HepG2 (cell line): ENCODE results near the gene HCRTR1. TPM values are rescaled to one million over a fixed set of nuclear protein-coding genes. Genes with fewer than 3 reads are reported as not detected.

ENCODE experiments used
- ATAC-seq: fragments of 200-7000 bp; cut with Tn5 transposase; 3 replicates; pipeline ENCODE4 v1.9.1; 2020; ENCODE audit warnings: mild to moderate bottlenecking, moderate library complexity
- BruUV-seq: library from RNA; stranded (reverse); fragments of 400-500 nt; replicated peaks from 2 replicates; lab custom pipeline; 2021; lab: Mats Ljungman, UMichigan
- CTCF ChIA-PET: fragments of 300-600 bp; formaldehyde crosslinking; extraction: SDS; loops from one replicate; lab custom pipeline; 2021; ENCODE audit warnings: low total read pairs, inconsistent platforms, low intra/inter-chr PET ratio; lab: Yijun Ruan, JAX
- POLR2A ChIA-PET: fragments of 350-600 bp; sonication (Branson Sonifier 250); formaldehyde crosslinking; loops from one replicate; lab custom pipeline; 2020; ENCODE audit warnings: antibody characterized with exemption, inconsistent platforms; lab: Yijun Ruan, JAX
- DNase-seq: peaks from one replicate; pipeline ENCODE4 v3.0.0-alpha.2; 2015; ENCODE audit warnings: low spot score
- FAIRE-seq: peaks from 3 replicates; lab custom pipeline; 2011; peaks lifted over from hg19 to GRCh38; lab: Jason Lieb, UNC
- H2AFZ ChIP-seq: one replicate; pipeline ENCODE4 v1.6.1; 2011; ENCODE audit warnings: low read length, inconsistent platforms
- H3K27ac ChIP-seq: fragments of 300-600 bp; 3 replicates; pipeline ENCODE4 v1.8.0; 2011; ENCODE audit warnings: mixed run types, mild to moderate bottlenecking, mixed read lengths, low read length, inconsistent platforms; ENCODE audit not compliant: insufficient read depth; ENCODE audit errors: extremely low read length
- H3K27me3 ChIP-seq, 2 experiments: fragments of 200-600 bp in 1 of 2; 2 replicates in 1 of 2; 3 replicates in 1 of 2; pipeline versions ENCODE4 v1.6.0 to v1.8.0; 2011; ENCODE audit warnings: low read length in 2 of 2, mild to moderate bottlenecking in 2 of 2, moderate library complexity in 2 of 2, inconsistent platforms in 1 of 2; ENCODE audit not compliant: insufficient read depth in 2 of 2, control insufficient read depth in 1 of 2
- H3K36me3 ChIP-seq, 2 experiments: fragments of 200-600 bp in 1 of 2; replicated peaks in 1 of 2; 2 replicates in 1 of 2; 3 replicates in 1 of 2; pipeline versions ENCODE4 v1.5.1 to v1.8.0; 2011; ENCODE audit warnings: low read length in 2 of 2, inconsistent platforms in 1 of 2; ENCODE audit not compliant: insufficient read depth in 2 of 2, control insufficient read depth in 1 of 2
- H3K4me1 ChIP-seq: 2 replicates; pipeline ENCODE4 v1.5.1; 2012; ENCODE audit warnings: low read length, inconsistent platforms; ENCODE audit not compliant: insufficient read depth
- H3K4me2 ChIP-seq: 2 replicates; pipeline ENCODE4 v1.6.0; 2011; ENCODE audit warnings: low read depth, low read length, inconsistent platforms
- H3K4me3 ChIP-seq, 3 experiments: fragments of 200-600 bp in 1 of 3; sonication (generic), shearing (Covaris generic) in 1 of 3; replicated peaks in 1 of 3; 2 replicates each; pipeline ENCODE4 v1.5.1; 2011 to 2016; ENCODE audit warnings: low read length in 3 of 3, inconsistent platforms in 2 of 3, low read depth in 2 of 3, mild to moderate bottlenecking in 2 of 3, control low read depth in 1 of 3, mixed read lengths in 1 of 3; ENCODE audit not compliant: insufficient read depth in 1 of 3
- H3K79me2 ChIP-seq: one replicate; pipeline ENCODE4 v1.6.1; 2011; ENCODE audit warnings: low read length, inconsistent platforms; ENCODE audit not compliant: insufficient read depth
- H3K9ac ChIP-seq: 2 replicates; pipeline ENCODE4 v1.6.0; 2011; ENCODE audit warnings: mild to moderate bottlenecking, low read depth, low read length, inconsistent platforms; ENCODE audit not compliant: insufficient read depth
- H3K9me3 ChIP-seq: 2 replicates; pipeline ENCODE4 v1.5.1; 2012; ENCODE audit warnings: mild to moderate bottlenecking, low read length
- H4K20me1 ChIP-seq: 2 replicates; pipeline ENCODE4 v1.6.0; 2011; ENCODE audit warnings: inconsistent platforms, mild to moderate bottlenecking, low read length, moderate library complexity; ENCODE audit not compliant: insufficient read depth
- HMG20B ChIP-seq: conservative IDR thresholded peaks from 2 replicates; pipeline ENCODE4 v1.6.1; 2016; ENCODE audit warnings: missing genetic modification reagents, missing compliant biosample characterization
- IRF2 ChIP-seq: IDR thresholded peaks from 2 replicates; pipeline ENCODE4 v1.6.1; 2018; ENCODE audit warnings: missing genetic modification reagents, missing compliant biosample characterization
- MTA1 ChIP-seq: sonication (generic); formaldehyde crosslinking; IDR thresholded peaks from 2 replicates; pipeline ENCODE4 v1.4.0; 2020; ENCODE audit warnings: missing genetic modification reagents, mild to moderate bottlenecking, borderline replicate concordance
- NCOA1 ChIP-seq: sonication (generic); formaldehyde crosslinking; IDR thresholded peaks from 2 replicates; pipeline ENCODE4 v1.9.0; 2021; ENCODE audit warnings: missing genetic modification reagents
- NFRKB ChIP-seq: fragments of 450-650 bp; IDR thresholded peaks from 2 replicates; pipeline ENCODE4 v1.6.1; 2017
- NONO ChIP-seq, 2 experiments: fragments of 450-650 bp in 1 of 2; sonication (generic) in 1 of 2; formaldehyde crosslinking in 1 of 2; IDR thresholded peaks in 1 of 2; conservative IDR thresholded peaks in 1 of 2; 2 replicates each; pipeline versions ENCODE4 v1.6.1 to v1.8.0; 2017 to 2022; ENCODE audit warnings: mild to moderate bottlenecking in 1 of 2, missing genetic modification reagents in 1 of 2, moderate library complexity in 1 of 2
- SNAPC5 ChIP-seq: sonication (generic); formaldehyde crosslinking; IDR thresholded peaks from 2 replicates; pipeline ENCODE4 v1.8.1; 2023; ENCODE audit warnings: mild to moderate bottlenecking, missing genetic modification reagents, borderline replicate concordance
- SOX5 ChIP-seq: IDR thresholded peaks from 2 replicates; pipeline ENCODE4 v1.6.1; 2016; ENCODE audit warnings: borderline replicate concordance
- STAG1 ChIP-seq: sonication (generic); formaldehyde crosslinking; IDR thresholded peaks from 2 replicates; pipeline ENCODE4 v1.4.0; 2020; ENCODE audit warnings: missing genetic modification reagents
- ZBTB25 ChIP-seq: IDR thresholded peaks from 2 replicates; pipeline ENCODE4 v1.6.1; 2018; ENCODE audit warnings: missing genetic modification reagents
- ZNF180 ChIP-seq: sonication (generic); formaldehyde crosslinking; IDR thresholded peaks from 2 replicates; pipeline ENCODE4 v1.4.0; 2020; ENCODE audit warnings: low read depth, missing genetic modification reagents, borderline replicate concordance
- ZNF235 ChIP-seq: sonication (generic); formaldehyde crosslinking; IDR thresholded peaks from 2 replicates; pipeline ENCODE4 v1.8.1; 2023; ENCODE audit warnings: mild to moderate bottlenecking, missing genetic modification reagents, borderline replicate concordance
- ZNF263 ChIP-seq: sonication (generic); formaldehyde crosslinking; IDR thresholded peaks from 2 replicates; pipeline ENCODE4 v1.4.0; 2020; ENCODE audit warnings: missing genetic modification reagents
- ZNF879 ChIP-seq: sonication (generic); formaldehyde crosslinking; IDR thresholded peaks from 2 replicates; pipeline ENCODE4 v1.8.1; 2023; ENCODE audit warnings: missing genetic modification reagents
- WGBS: methylation state at CpG from one replicate; pipeline ENCODE4 v1.1.6; 2017; ENCODE audit warnings: low lambda C conversion rate; 5-methylcytosine and 5-hydroxymethylcytosine counted together
- in situ Hi-C: cut with HindIII; loops from 2 replicates; pipeline ENCODE4 v1.10.0; 2017; ENCODE audit warnings: low pct_unique_long_range_greater_than_20kb; ENCODE audit not compliant: extremely low pct_ligation_motif_present
- intact Hi-C: fragments of 100-400 bp; cut with micrococcal nuclease; formaldehyde crosslinking; loops from one replicate; pipeline ENCODE4 v1.10.0; 2022; ENCODE audit not compliant: unreplicated experiment
- polyA plus RNA-seq, 8 experiments: library from polyadenylated mRNA; depleted of rRNA in 3 of 8; stranded (reverse) in 7 of 8; unstranded in 1 of 8; fragments of >200 nt; fragmentation: Illumina TruSeq in 4 of 8; extraction: Trizol in 4 of 8; gene quantifications; 2 replicates each; pipeline versions ENCODE4 v1.2.1 to v1.2.3, GENCODE V29; 2011 to 2016; ENCODE audit warnings: low read depth in 4 of 8, missing spikeins in 1 of 8, mixed read lengths in 1 of 8; ENCODE audit not compliant: insufficient read depth in 1 of 8
- total RNA-seq, 5 experiments: library from RNA; depleted of rRNA; stranded (reverse); fragments of >200 nt; fragmentation: Illumina TruSeq; extraction: Trizol; gene quantifications; 2 replicates each; pipeline ENCODE4 v1.2.3, GENCODE V29; 2016; ENCODE audit warnings: low read depth in 1 of 5

Gene HCRTR1
- total and polyA plus RNA-seq, 2 of the 13 experiments (the other 11 are each of a cell fraction or from before 2014, with no cell fraction given), result not detected

GRCh38 chr1:31570906-31571305 is 46.6 kb upstream of the HCRTR1 start:
- ATAC-seq, result no peak
- no peak for TF ChIP-seq HMG20B (CRISPR knock-in tag)
- TF ChIP-seq MTA1 (CRISPR knock-in tag), result no peak
- no peak for TF ChIP-seq ZBTB25
- no peak for TF ChIP-seq SOX5 (CRISPR knock-in tag)
- TF ChIP-seq ZNF879 (CRISPR knock-in tag), result no peak
- no peak for TF ChIP-seq SNAPC5 (CRISPR knock-in tag)
- no peak for TF ChIP-seq ZNF180 (CRISPR knock-in tag)
- no peak for TF ChIP-seq ZNF235 (CRISPR knock-in tag)
- no peak for TF ChIP-seq IRF2 (CRISPR knock-in tag)
- no peak for TF ChIP-seq STAG1 (CRISPR knock-in tag)
- no peak for TF ChIP-seq ZNF263 (CRISPR knock-in tag)
- no peak for TF ChIP-seq NONO (IDR thresholded peaks at IDR 0.05)
- TF ChIP-seq NONO (CRISPR knock-in tag; conservative IDR thresholded peaks at IDR 0.05), result no peak
- TF ChIP-seq NFRKB, result no peak
- TF ChIP-seq NCOA1 (CRISPR knock-in tag), result no peak
- CTCF ChIA-PET, result no interaction called here
- no TSS peak for BruUV-seq
- no peak for FAIRE-seq
- Histone ChIP-seq H3K9me3 (no peaks in the 10 kb centered on the region), H3K4me2 (no peak overlapping the region), H3K27ac (no peak overlapping the region), H3K79me2 (no peaks in the 10 kb centered on the region), H3K4me3 (no peak overlapping the region), H2AFZ (no peak overlapping the region), H3K9ac (no peak overlapping the region), H3K4me1 (peaks cover 59% of the 10 kb centered on the region), H3K27me3 (no peaks in the 10 kb centered on the region), H3K36me3 (no peaks in the 10 kb centered on the region), H4K20me1 (no peaks in the 10 kb centered on the region)
- in situ Hi-C loops (no loop called here), intact Hi-C loops (no loop called here)
- POLR2A ChIA-PET, result no interaction called here
- WGBS, result 93% methylated on average over 1 of the region's 1 CpG
- no peak for DNase-seq
